HUDEP-2 (cell line): ENCODE data around the gene NCK1.

ENCODE experiments used
- DNase-seq, 76 experiments: peaks; one replicate each; lab custom pipeline; 2025; ENCODE audit not compliant: unreplicated experiment in 76 of 76; lab: John Stamatoyannopoulos, UW

NCK1 gene

GRCh38 chr3:136861890-136862616 lies at the start of gene NCK1:
Gene NCK1, plus strand, starts transcription at chr3:136862208. Its CDS starts 65,794 bp downstream, at chr3:136928002.
- peak; percentile 44 to 97 (median 94) for DNase-seq

GRCh38 chr3:136817448-136817847 lies 44.6 kb upstream of the NCK1 start:
- no peak for DNase-seq

- no peak for DNase-seq
Measured at GRCh38 chr3:136818191-136818768, 43.7 kb upstream of the NCK1 start.

GRCh38 chr3:136818769-136819391 lies 43.1 kb upstream of the NCK1 start, which contains the start of gene SLC35G2:
Gene SLC35G2, plus strand, starts transcription at chr3:136819126. Its CDS starts 35,335 bp downstream, at chr3:136854461.
- DNase-seq: no peak

- DNase-seq: no peak
Measured at GRCh38 chr3:136819392-136819730, 42.6 kb upstream of the NCK1 start.

GRCh38 chr3:136819731-136820679 lies 42.0 kb upstream of the NCK1 start:
- DNase-seq: peak in 5 of 76 experiments; percentile 3 to 31 (median 8)

- no peak for DNase-seq
Measured at GRCh38 chr3:136831461-136831860, 30.5 kb upstream of the NCK1 start.

- no peak for DNase-seq
Measured at GRCh38 chr3:136835089-136835812, 26.8 kb upstream of the NCK1 start.

GRCh38 chr3:136835813-136836510 lies 26.0 kb upstream of the NCK1 start:
- no peak for DNase-seq

- no peak for DNase-seq
Measured at GRCh38 chr3:136836511-136837156, 25.4 kb upstream of the NCK1 start.

- DNase-seq: peak in 3 of 76 experiments; percentile 1 to 18 (median 6)
Measured at GRCh38 chr3:136838641-136839555, 23.1 kb upstream of the NCK1 start.

GRCh38 chr3:136839556-136839931 lies 22.5 kb upstream of the NCK1 start:
- no peak for DNase-seq

GRCh38 chr3:136840252-136840651 lies 21.8 kb upstream of the NCK1 start:
- peak in 3 of 76 experiments; percentile 3 to 15 (median 8) for DNase-seq

GRCh38 chr3:136842294-136842693 lies 19.7 kb upstream of the NCK1 start:
- no peak for DNase-seq

GRCh38 chr3:136844724-136845123 lies 17.3 kb upstream of the NCK1 start:
- DNase-seq: no peak

GRCh38 chr3:136852180-136852579 lies 9.8 kb upstream of the NCK1 start:
- no peak for DNase-seq

GRCh38 chr3:136856665-136857064 lies 5.3 kb upstream of the NCK1 start:
- DNase-seq: no peak

GRCh38 chr3:136858381-136858780 lies 3.6 kb upstream of the NCK1 start:
- DNase-seq: peak in 1 of 76 experiments; percentile 5
